Amygdala (tissue), 56 donors: ENCODE data around the gene SEPTIN2.
"Not testable (repeated sequence)": the region's sequence is repeated elsewhere in the genome, so short reads cannot be mapped to it uniquely, and the experiment has no call there.

ENCODE experiments used
- DNase-seq, 56 donors: peaks; one replicate each; lab custom pipeline; 2025; lab: John Stamatoyannopoulos, UW

SEPTIN2 gene

GRCh38 chr2:241286348-241287090 lies 29.2 kb upstream of the SEPTIN2 start:
- no peak for DNase-seq

GRCh38 chr2:241288324-241288888 lies 27.3 kb upstream of the SEPTIN2 start:
- no peak for DNase-seq

- DNase-seq, result no peak
These were observed 26.7 kb upstream of the SEPTIN2 start for GRCh38 chr2:241289053-241289452.

GRCh38 chr2:241289597-241289996 lies 26.1 kb upstream of the SEPTIN2 start:
- no peak for DNase-seq

GRCh38 chr2:241291153-241291552 lies 24.6 kb upstream of the SEPTIN2 start:
- DNase-seq, result no peak

GRCh38 chr2:241291977-241292376 lies 23.7 kb upstream of the SEPTIN2 start:
- DNase-seq, result no peak

GRCh38 chr2:241293378-241293797 lies 22.3 kb upstream of the SEPTIN2 start:
- DNase-seq, result not testable (repeated sequence)

GRCh38 chr2:241295326-241296095 lies 20.2 kb upstream of the SEPTIN2 start:
- DNase-seq, result no peak

- no peak for DNase-seq
These were observed 19.0 kb upstream of the SEPTIN2 start for GRCh38 chr2:241296767-241297166.

GRCh38 chr2:241298673-241299072 lies 17.1 kb upstream of the SEPTIN2 start:
- no peak for DNase-seq

- DNase-seq, result peak in 2 of 56 donors; percentile 13
These were observed 15.7 kb upstream of the SEPTIN2 start for GRCh38 chr2:241300000-241300399.

GRCh38 chr2:241302083-241302482 lies 13.6 kb upstream of the SEPTIN2 start:
- no peak for DNase-seq

- DNase-seq, result no peak
These were observed 12.7 kb upstream of the SEPTIN2 start for GRCh38 chr2:241302759-241303651.

GRCh38 chr2:241304039-241304670 lies 11.6 kb upstream of the SEPTIN2 start:
- DNase-seq, result no peak

- DNase-seq, result no peak
These were observed 8.7 kb upstream of the SEPTIN2 start for GRCh38 chr2:241307055-241307454.

GRCh38 chr2:241308267-241308666 lies 7.5 kb upstream of the SEPTIN2 start:
- no peak for DNase-seq

- DNase-seq, result no peak
These were observed 6.8 kb upstream of the SEPTIN2 start for GRCh38 chr2:241308832-241309500.

GRCh38 chr2:241309684-241310117 lies 6.0 kb upstream of the SEPTIN2 start:
- DNase-seq, result no peak

GRCh38 chr2:241310917-241311566 lies 4.7 kb upstream of the SEPTIN2 start:
- no peak for DNase-seq
